ENCODE data around the gene AMELY.
"Not testable (repeated sequence)": the region's sequence is repeated elsewhere in the genome, so short reads cannot be mapped to it uniquely, and the experiment has no call there.

AMELY gene

GRCh38 chrY:6911253-6911881, at the start of gene AMELY:
AMELY (minus strand) TSS chrY:6911752; CDS start chrY:6872608, 39,144 bp downstream.
- no peak for DNase-seq

GRCh38 chrY:6949947-6950346, 38.4 kb upstream of the AMELY start:
- no peak for DNase-seq

GRCh38 chrY:6948378-6948777, 36.8 kb upstream of the AMELY start:
- no peak for DNase-seq

- DNase-seq = no peak
These were observed 36.1 kb upstream of the AMELY start for GRCh38 chrY:6947695-6948094.

GRCh38 chrY:6935497-6935896, 23.9 kb upstream of the AMELY start:
- no peak for DNase-seq

- DNase-seq = no peak
These were observed 20.3 kb upstream of the AMELY start for GRCh38 chrY:6931779-6932396.

GRCh38 chrY:6929237-6929636, 17.7 kb upstream of the AMELY start:
- no peak for DNase-seq

GRCh38 chrY:6928265-6928664, 16.7 kb upstream of the AMELY start:
- DNase-seq = no peak

GRCh38 chrY:6921061-6921460, 9.5 kb upstream of the AMELY start:
- DNase-seq = no peak

GRCh38 chrY:6913362-6913761, 1.8 kb upstream of the AMELY start:
- no peak for DNase-seq

- no peak for DNase-seq
These were observed 940 bp downstream of the AMELY start, which contains the start of gene TBL1Y for GRCh38 chrY:6910372-6911252. TBL1Y (plus strand) TSS chrY:6910697; CDS start chrY:7025085, 114,388 bp downstream.

- no peak for DNase-seq
These were observed 1.7 kb downstream of the AMELY start for GRCh38 chrY:6909856-6910255.

- DNase-seq = no peak
These were observed 2.4 kb downstream of the AMELY start for GRCh38 chrY:6909118-6909521.

GRCh38 chrY:6908021-6908420, 3.5 kb downstream of the AMELY start:
- not testable (repeated sequence) for DNase-seq

- DNase-seq = no peak
These were observed 4.0 kb downstream of the AMELY start for GRCh38 chrY:6907591-6907990.

- DNase-seq = not testable (repeated sequence)
These were observed 9.4 kb downstream of the AMELY start for GRCh38 chrY:6902116-6902515.

- DNase-seq = no peak
These were observed 16.3 kb downstream of the AMELY start for GRCh38 chrY:6895236-6895635.

GRCh38 chrY:6894496-6894895, 17.1 kb downstream of the AMELY start:
- no peak for DNase-seq

GRCh38 chrY:6849384-6849783, 62.2 kb downstream of the AMELY start:
- DNase-seq = no peak

GRCh38 chrY:6842650-6843049, 68.9 kb downstream of the AMELY start:
- not testable (repeated sequence) for DNase-seq

Data from stimulated activated CD4-positive, alpha-beta T cell treated with anti-CD3 and anti-CD28 coated beads, Interleukin-4, amount 100 ng/mL, for 1 hour (primary cell).